Left colon (tissue), 2 donors: ENCODE results near the gene MCM8. TPM values are rescaled to one million over a fixed set of nuclear protein-coding genes. Genes with fewer than 3 reads are reported as not detected.

Experiments
- ATAC-seq: fragments of 200-7000 bp; cut with Tn5 transposase; one replicate; pipeline ENCODE4 v1.9.1; 2020; ENCODE audit warnings: mild to moderate bottlenecking, moderate library complexity
- DNase-seq, 2 donors: peaks; one replicate each; pipeline ENCODE4 v3.0.0-alpha.2; 2020
- intact Hi-C, 2 donors: fragments of 100-400 bp; cut with DNase I in 1 of 2; cut with micrococcal nuclease in 1 of 2; formaldehyde crosslinking; loops; one replicate each; pipeline versions ENCODE4 v1.11.2 to v1.14.0; 2022; cut with DNase I, micrococcal nuclease
- long read RNA-seq: library from polyadenylated mRNA; unstranded; transcript quantifications from one replicate; pipeline ENCODE4 v2.0.0, GENCODE V29; 2021
- total RNA-seq, 2 donors: library from RNA; stranded (reverse); fragmentation: NEBNext Ultra II Directional; extraction: Animal tissue kit (Norgen Biotek cat#: 25700); gene quantifications; one replicate each; pipeline ENCODE4 v1.2.1, GENCODE V29; 2021
- donor health status: DM: no; HTN: no; CAD: no.
- donor health status: DM: yes; HTN: yes; CAD: no.

Gene MCM8
- 1 to 10 TPM; 4.6 to 5.9 TPM for total RNA-seq
- long read RNA-seq, partial matches to known transcripts, result 0 of 2 reads
- long read RNA-seq, other reads (novel, unspliced or antisense), result 2 of 2 reads

DNA sequence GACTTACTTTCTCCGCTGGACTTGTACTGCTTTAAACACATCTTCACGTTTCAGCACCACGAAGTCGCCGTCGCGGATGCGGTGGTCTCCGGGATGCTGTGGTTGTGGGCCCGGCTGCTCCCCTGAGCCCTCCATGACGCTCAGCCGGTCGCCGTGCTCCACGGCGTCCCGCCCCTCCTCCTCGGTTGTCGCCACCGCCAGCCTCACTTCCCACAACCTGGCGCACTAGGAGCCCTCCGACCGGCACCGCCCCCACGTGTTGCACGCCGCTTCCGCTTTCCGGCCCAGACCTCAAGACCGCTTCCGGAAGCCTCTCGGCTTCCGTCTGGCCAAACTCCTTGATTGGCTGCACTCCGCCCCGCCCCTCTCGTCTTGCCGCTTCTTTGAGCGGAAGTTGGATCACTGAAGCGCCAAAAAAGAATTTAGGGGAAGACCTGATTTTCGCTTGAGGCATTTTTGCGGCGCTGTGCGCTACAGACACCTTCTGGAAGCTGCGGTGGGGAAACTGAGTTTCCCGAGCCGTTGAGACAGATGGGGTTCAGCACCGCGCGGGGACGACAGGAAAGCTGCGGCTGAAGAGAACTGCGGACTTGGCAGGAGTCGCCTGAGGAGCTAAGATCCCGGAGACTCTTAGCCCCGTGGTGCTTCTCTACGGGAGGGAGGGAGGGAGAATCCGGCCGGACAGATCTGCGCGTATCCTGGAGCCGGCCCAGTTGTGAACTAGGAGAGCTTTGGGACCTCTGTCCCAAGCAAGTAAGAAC lies at the start of gene MCM8, which contains the start of gene TRMT6:
Gene MCM8 (plus strand): TSS at position 382 of the 761 bp plus-strand sequence. CDS start 1,364 bp downstream, outside the sequence.
Gene TRMT6 (minus strand): TSS at position 263 of the 761 bp plus-strand sequence. CDS start 128 bp downstream, at position 135.
- ATAC-seq (peak; percentile 100), DNase-seq (peak; percentile 96 to 98)
- intact Hi-C loops, result no loop called here

DNA sequence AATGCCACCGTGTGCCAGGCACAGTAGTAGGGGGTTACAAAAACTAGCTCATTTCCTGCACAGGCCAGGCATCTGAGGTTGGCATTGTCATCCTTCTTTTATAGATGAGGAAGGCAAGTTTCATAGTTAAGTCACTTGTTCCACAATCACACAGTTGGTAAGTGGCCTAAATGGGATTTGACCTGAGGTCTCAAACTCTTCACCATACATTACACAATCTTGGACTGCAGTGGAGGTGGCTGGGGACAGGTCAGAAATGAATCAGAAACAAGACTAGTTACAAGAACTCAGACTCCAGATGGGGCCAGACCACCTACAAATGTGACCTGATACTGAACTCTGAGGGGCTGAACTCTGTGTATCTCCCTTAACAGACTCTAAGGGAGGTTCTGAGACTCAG lies 49.5 kb upstream of the MCM8 start:
- intact Hi-C loops, result no loop called here
- ATAC-seq, result no peak
- DNase-seq, result no peak

DNA sequence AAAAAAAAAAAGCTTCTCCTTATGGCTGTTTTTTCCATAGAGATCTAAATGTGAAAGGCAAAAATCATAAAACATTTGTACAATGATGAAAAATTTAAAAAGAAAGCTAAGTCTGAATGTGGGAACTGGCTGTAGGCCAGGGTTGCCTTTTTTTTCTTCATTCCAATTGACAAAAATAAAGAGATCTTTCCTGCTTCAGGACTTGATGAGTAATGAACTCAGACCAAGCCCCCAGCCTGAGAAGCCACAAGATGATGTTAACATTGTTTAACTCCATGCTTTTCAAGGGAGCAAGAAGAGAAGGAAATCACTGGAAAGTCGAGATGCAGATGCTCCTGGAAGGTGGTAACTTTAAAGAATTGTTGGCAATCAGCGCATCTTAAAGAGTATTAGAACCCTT lies 41.5 kb upstream of the MCM8 start:
- no peak for DNase-seq
- intact Hi-C loops, result no loop called here
- ATAC-seq, result no peak

DNA sequence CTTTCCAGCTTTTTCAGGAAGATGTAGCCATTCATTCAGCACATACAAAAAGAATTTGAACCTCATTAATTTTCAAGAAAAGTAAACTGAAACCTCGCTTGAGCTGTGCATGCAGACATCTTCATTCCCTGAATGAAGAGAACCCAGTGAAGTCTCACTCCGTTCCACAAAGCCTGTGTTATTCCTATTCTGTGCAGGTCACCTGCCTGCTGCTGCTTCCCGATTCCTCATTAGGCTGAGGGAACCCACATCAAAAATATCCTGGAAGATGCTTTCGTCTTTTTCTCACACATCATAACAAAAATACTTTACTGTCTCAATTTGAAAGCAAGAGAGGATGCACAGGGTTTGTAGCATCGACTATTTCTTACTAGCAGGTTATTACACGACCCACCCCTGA lies 40.3 kb upstream of the MCM8 start:
- intact Hi-C loops, result no loop called here
- no peak for ATAC-seq
- DNase-seq, result no peak

DNA sequence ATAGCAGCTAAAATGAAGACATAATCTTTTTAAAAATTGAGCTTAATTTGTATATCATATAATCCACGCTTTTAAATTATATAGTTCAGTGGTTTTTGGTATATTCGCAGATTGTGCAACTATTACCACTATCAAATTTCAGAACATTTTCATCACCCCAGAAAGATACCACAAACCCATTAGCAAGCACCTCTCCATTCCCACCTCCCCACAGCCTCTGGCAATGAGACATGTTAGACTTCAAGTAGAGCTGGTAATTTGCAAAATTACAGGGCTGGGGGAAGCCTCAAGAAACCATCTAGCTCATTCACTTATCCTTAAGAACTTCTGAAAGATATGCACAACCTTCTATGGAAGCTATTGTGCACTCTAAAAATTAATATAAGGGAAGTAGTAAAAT lies 37.3 kb upstream of the MCM8 start:
- intact Hi-C loops, result no loop called here
- DNase-seq (no peak), ATAC-seq (no peak)

DNA sequence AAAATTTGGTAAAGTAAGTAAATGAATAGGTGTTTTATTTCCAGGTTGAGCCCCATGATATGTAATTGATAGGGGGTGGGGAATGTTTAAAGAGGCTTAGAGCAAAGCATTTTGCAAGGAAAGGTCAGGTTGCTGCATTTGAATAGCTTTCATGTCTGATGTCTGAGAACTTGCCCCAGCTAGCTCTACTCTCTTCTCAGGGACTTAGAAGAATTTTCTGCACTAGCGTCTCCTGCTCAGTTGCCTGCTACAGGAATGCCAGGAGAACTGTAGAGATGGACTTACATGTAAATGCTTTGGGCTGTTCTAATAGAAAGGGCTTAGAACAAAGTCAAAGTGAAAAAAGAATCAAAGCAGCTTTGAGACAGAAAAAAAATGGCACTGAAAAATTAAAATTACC lies 35.6 kb upstream of the MCM8 start:
- DNase-seq, result no peak
- intact Hi-C loops, result no loop called here
- no peak for ATAC-seq

DNA sequence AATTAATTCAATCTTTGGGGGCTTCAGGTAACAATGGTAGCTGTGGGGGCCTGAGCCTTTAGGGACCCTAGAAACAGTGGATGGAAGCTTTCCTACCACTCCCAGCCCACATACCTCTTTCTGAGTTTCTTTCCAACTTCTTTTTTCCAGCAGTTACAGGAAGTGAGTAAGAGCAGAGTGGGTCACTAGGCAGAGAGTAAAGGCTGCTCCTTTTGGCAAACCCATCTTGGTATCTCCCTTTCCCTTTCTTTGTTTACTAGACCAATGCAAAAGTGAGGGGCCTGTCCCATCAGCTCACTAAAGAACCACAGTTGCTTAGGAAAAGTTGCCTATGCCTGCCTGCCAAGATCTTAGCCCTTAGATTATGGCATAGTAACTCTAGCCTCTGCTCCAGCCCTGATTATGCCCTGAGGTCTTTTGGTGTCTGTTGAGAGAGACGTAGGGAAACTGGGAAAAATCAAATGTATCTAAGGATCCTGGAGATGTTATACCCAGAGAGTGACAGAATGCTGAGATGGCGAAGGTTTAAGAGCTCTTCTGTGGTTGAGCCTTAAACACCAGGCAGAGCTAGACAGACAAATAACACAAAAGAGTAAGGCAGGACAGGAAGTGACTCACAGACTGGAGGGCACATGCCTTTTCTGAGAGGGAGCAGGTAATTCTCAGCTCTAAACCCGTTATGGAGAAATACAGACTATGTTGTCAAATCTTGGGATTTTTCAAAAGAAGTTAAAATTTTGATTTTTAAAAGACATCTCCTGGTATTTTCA lies 31.4 kb upstream of the MCM8 start:
- DNase-seq (no peak), ATAC-seq (no peak)
- intact Hi-C loops, result no loop called here

DNA sequence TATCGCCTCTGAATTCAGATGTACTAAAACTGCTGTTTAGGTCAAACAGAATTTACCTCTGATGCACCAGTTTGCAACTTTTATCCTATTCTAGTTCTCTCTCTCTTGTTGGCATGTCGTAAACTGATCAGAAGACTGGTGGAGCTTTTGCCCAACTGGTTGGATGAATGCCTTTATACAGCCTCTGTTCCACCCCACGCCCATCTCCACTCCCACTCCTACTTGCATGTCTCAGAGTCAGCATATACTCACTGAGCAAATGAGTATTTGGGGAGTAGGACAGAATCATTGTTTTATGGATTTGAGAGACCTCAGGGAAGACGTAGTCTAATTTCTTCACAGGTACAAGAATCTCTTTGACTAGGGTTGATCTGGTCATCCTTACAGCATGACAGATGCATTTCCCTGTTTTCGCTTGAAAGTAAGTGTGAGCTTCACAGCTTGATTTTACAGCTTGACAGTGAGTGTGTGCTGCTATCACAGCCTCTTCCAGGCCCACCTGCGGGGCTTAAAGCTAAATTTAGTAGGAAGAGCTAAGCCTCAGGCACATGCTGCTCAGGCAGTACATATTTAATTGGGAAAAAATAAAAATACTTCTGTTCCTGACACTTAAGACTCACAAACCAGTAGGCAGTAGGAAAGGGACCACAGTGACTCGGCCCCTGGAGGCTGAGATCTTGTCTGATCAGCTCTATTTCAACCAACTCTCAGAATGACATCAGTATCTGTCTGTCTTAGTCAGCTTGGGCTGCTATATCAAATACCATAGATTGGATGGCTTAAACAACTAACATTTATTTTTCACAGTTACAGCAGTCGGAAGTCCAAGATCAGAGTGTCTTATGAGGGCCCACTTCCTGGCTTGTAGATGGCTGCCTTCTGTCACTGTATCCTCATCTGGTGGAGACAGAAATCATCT lies 30.6 kb upstream of the MCM8 start:
- DNase-seq (no peak), ATAC-seq (no peak)
- intact Hi-C loops, result no loop called here

DNA sequence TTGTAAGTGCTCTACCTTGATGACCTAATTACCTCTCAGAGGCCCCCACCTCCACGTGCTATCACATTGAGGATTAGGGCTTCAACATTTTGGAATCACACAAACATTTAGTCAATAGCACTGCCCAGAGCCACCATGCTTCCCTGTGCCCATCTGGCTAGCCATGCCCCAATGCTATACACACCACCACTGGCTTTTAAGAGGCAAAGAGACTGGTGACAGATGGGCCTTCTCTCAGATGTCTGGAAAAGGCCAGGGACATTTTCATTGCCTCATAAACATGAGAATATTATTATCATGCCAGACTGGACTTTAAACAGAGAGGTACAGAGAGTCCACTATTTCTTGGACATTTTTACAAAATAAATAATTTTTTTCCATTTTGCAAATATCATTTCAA lies 29.9 kb upstream of the MCM8 start:
- DNase-seq (no peak), ATAC-seq (no peak)
- intact Hi-C loops, result no loop called here

DNA sequence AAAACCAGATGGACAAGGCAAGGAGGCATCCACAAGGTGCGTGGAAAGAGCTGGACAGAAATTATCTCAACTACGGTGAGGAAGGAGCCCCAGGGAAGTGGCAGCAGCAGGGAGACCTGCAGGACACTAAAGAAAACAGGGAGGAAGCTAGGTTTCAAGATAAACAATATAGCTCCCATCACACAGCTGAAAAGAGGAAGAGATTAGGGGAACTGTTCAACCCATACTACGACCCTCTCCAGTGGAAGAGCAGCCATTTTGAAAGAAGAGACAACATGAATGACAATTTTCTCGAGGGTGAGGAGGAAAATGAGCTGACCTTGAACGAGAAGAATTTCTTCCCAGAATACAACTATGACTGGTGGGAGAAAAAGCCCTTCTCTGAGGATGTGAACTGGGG lies 27.0 kb upstream of the MCM8 start:
- ATAC-seq (no peak), DNase-seq (no peak)
- intact Hi-C loops, result no loop called here

DNA sequence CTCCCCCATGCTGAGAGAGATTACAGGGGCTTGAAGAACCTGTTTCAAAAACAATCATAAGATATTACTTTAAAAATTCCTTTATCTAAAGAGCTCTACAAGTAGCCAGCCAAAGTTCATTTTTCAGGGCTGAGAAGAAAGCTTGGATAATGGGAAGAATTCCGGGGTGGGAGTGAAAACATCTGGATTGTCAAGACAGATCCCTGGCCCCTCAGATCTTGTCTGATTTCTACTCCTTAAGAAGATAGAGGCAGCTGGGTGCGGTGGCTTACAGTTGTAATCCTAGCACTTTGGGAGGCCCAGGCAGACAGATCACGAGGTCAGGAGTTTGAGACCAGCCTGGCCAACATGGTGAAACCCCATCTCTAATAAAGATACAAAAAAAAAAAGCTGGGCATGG lies 24.9 kb upstream of the MCM8 start:
- DNase-seq (no peak), ATAC-seq (no peak)
- intact Hi-C loops, result no loop called here

DNA sequence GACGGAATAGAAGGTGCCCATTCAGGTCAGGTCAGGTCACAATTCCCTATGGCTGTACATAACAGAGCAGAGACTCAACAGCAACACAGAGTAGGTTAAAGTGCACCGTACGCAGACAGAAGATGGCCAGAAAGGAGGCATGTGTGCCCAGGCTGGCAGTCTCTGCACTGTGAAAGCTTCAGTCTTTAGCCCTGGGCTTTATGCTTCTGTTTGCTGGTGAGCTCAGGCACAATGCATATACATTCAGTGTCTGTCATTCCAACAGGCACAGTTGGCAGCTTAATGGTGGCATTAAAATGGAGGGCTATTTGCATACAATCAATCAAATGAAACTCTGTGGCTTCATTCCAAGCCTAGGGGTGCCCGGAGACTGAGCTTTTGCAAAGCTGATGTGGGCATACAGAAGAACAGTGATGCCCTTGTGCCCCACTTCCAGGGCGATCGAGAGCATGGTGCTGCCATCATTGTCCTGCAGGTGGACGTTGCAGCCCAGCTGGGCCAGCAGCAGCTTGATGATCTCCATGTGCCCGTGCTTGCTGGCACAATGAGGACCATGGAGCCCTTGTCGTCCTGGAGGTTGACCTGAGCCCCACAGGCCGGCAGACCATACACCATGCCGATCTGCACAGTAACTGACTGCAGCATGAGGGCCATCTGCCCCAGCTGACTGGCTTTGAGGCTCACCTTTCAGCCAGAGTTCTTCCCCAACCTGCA lies 22.5 kb upstream of the MCM8 start:
- no peak for ATAC-seq
- no peak for DNase-seq
- intact Hi-C loops, result no loop called here

DNA sequence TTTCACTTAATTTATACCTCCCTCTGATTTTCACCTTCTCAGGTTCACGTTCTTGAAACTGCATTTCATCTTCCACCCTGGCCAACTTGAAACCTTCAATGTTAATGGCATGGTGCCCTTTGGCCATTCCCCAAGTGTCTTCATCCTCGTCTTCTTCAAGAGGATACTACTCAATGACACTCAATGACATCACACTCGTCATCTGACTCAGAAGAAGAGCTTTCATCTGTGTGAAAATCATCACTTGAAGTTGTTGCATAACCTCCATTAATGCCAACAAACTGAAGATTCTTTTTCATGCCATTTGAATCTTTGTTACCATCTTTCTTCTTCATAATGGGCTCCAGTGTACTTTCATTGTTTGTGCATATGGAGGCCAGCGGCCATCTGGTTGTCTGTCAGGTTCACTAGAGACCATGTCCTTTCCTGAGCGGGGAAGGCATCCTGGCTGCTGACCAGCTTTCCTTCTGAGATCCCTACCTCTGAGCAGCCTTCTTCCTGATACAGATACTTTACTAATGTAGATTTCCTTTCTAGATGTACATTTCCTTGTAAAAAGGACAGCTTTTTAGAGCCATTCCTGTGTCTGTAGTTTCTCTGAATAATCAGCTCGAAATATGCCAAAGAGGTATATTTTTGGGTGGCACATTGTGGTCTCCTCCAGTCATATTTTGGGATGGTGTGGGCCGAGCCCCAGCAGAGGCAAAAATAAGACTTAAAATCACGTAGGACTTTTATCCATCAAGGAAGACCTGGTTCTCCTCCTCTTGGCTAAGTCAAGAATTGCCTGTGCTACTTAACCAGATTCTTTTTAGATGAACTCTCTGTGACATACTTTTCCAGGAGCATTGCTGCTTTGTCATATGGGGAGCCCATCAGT lies 21.4 kb upstream of the MCM8 start:
- DNase-seq (no peak), ATAC-seq (no peak)
- intact Hi-C loops, result no loop called here

DNA sequence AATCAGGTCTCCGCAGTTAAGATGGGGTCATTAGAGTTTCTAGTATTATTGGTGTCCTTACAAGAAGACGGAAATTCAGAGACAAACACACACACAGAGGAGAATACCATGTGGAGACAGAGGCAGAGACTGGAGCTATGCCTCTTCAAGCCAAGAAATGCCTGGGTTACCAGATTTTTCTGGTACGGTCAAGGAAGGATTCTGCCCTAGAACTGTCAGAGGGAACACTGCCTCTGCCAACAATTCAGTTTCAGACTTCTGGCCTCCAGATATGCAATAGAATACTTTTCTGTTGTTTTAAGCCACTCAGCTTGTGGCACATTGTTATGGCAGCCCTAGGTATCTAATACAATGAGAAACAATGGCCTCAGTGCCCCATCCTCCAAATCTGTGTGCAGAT lies 19.0 kb upstream of the MCM8 start:
- ATAC-seq (no peak), DNase-seq (no peak)
- intact Hi-C loops, result no loop called here

DNA sequence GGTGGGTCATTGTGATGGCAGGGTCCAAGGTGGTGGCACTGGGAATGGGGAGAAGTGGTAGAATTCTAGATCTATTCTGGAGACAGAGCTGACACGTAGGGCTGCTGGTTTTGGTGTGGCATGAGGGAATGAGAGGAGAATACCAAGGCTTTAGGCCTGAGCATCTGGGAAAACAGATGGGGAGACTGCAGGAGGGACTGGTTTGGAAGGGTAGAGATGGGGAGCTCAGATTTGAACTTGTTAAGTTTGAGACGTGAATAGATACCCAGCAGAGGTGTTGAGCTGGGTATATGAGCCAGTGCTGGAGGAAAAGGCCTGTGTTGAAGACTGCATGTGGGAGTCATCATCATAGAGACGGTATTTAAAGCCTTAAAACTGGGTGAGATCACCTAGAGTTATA lies 17.7 kb upstream of the MCM8 start:
- intact Hi-C loops, result no loop called here
- no peak for ATAC-seq
- no peak for DNase-seq

DNA sequence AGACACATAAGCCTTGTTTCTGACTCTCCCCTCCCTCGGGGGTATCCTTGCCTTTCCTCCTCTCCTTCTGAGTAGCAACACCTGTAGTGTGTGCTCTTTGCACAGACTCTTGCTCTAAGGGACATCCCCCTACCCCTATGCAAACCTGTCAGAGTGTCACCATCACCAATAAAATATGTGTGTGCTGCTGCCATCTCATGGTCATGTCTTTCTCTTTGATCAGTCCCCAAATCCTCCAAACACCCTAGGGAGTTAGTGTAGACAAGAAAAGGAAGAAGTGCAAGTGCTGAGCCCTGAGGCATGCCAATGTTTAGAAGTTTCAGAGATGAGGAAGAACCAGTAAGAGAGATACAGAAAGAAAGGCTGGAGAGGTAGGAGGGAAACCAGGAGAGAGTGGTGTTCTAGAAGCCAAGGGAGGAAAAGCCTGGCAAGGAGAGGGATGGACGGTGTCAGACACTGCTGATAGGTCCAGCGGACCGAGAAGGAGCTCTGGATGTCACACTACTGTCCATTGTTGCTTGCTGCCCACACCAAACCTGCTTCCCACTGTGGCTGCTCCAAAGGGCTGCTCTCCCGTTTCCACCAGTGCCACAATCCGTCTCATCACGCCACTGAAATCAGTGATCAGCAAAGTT lies 16.5 kb upstream of the MCM8 start:
- DNase-seq, result no peak
- intact Hi-C loops, result no loop called here
- peak; percentile 43 for ATAC-seq

DNA sequence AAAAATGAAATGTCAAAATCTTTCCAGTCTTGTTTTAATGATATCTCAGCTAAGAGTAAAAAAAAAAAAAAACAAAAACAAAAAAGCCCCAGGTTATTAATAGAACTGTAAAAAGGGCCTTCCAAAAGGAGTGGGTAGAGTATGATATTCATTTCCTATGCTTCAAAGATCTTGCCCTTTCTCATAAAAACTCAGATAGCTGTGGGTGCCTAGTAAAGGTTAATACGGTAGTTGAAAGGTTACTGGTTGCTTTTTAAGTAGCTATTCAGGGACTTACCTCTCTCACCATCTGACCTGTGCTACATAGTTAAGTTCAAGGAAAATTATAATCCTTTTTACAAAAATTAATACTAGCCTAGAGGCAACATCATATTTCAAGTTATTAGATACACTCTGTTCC lies 15.1 kb upstream of the MCM8 start:
- ATAC-seq (no peak), DNase-seq (no peak)
- intact Hi-C loops, result no loop called here
